WI38 (cell line): ENCODE measurements around the gene TTLL11.

Experiments
- H3K4me3 ChIP-seq: 2 replicates; pipeline ENCODE4 v1.5.1; 2011; ENCODE audit warnings: low read depth, mild to moderate bottlenecking, control low read depth, low read length
- TF ChIP-seq, protein P1 (sequence below): IDR thresholded peaks from 2 replicates; pipeline ENCODE4 v1.5.1; 2012; ENCODE audit warnings: low read depth, mild to moderate bottlenecking, control low read depth, low read length

Gene TTLL11

DNA sequence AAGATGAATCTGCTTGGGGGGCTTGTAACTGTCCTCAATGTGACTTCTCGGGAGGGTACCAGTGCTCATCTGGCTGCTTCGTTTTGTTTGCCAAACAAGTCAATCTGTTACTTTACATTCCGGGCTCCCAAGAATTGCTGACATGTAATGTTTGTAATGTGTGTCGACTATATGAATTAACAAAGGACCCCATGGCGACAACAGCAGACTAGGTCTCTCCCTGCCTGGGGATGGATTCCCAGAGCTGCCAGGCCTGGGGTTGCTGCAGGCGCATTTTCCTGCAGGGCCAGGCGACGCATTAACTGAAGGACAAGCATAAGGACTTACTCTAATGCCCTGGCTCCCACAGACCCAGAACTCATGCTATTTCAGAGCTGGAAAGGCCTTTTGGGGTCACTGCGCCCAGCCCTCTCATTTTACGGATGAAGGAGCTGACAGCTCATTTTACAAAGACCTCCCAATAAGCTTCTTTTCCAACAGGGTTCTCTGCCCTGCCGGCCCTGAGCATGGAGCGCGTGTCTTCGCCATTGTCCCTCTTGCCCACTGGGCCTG is 214.8 kb downstream of the TTLL11 start:
- TF ChIP-seq, protein P1, sequence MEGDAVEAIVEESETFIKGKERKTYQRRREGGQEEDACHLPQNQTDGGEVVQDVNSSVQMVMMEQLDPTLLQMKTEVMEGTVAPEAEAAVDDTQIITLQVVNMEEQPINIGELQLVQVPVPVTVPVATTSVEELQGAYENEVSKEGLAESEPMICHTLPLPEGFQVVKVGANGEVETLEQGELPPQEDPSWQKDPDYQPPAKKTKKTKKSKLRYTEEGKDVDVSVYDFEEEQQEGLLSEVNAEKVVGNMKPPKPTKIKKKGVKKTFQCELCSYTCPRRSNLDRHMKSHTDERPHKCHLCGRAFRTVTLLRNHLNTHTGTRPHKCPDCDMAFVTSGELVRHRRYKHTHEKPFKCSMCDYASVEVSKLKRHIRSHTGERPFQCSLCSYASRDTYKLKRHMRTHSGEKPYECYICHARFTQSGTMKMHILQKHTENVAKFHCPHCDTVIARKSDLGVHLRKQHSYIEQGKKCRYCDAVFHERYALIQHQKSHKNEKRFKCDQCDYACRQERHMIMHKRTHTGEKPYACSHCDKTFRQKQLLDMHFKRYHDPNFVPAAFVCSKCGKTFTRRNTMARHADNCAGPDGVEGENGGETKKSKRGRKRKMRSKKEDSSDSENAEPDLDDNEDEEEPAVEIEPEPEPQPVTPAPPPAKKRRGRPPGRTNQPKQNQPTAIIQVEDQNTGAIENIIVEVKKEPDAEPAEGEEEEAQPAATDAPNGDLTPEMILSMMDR = no peak

DNA sequence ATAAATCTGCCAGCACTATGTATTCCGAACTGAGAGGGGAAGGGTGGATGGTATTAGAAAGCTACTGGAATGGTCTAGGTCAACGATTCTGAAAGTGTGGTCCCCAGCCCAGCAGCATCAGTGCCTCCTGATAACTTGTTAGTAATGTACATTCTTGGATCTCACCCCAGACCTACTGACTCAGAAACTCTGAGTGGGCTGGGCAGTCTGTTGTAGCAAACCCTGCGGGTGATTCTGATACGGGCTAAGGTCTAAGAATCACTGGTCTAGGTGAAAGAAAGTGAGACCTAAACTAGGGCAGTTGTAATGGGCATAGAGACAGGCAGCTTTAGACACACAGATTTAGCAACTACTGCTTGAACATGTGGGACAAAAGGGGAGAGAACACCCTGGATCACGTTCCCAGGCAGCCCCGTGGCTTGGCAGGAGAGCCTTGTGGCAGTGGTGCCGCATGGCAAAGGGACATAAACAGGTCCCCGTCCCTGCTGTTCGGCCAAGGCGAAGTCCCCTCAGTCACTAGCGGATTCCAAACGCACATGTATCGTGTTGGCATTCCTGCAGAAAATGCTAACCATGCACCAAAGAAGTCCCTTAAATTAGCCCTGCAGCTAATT is 216.3 kb downstream of the TTLL11 start:
- TF ChIP-seq, protein P1 = no peak

More for the DNA sequence above, 214.8 kb downstream of the TTLL11 start:
- H3K4me3 ChIP-seq = no peak overlapping the region

DNA sequence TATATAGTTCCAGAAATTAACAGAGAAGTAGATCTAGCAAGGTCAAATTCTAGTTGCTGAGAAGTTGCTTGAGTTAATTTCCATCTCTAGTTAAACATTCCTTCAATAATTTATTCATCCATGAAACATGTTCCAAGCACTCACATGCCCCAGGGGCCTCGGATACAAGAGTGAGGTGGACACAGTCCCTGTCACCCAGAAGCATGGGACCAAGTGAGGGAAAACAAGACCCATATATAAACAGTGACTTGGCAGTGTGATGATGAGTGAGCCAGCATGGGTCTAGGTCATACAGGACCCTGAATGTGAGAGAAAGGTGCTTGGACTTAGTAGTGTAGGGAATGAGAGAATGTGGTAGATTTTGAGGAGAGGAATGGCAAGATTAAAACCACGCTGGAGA is 216.9 kb downstream of the TTLL11 start:
- H3K4me3 ChIP-seq = no peak overlapping the region
- TF ChIP-seq, protein P1 = no peak

More for the DNA sequence above, 216.3 kb downstream of the TTLL11 start:
- H3K4me3 ChIP-seq = no peak overlapping the region

DNA sequence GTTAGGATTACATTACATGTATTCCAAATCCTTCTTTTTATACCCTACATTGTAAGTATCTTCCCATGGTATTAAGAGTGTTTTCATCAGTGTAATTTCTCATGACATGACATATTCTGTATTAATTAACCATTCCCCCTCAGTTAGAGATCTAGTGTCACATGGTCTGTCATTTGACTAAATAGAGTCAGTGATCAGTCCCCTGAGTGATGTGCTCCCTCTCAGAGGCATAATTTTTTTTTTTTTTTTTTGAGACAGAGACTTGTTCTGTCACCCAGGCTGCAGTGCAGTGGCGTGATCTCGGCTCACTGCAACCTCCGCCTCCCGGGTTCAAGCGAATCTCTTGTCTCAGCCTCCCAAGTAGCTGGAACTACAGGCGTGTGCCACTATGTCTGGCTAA is 218.6 kb downstream of the TTLL11 start:
- no peak overlapping the region for H3K4me3 ChIP-seq
- TF ChIP-seq, protein P1 = no peak

DNA sequence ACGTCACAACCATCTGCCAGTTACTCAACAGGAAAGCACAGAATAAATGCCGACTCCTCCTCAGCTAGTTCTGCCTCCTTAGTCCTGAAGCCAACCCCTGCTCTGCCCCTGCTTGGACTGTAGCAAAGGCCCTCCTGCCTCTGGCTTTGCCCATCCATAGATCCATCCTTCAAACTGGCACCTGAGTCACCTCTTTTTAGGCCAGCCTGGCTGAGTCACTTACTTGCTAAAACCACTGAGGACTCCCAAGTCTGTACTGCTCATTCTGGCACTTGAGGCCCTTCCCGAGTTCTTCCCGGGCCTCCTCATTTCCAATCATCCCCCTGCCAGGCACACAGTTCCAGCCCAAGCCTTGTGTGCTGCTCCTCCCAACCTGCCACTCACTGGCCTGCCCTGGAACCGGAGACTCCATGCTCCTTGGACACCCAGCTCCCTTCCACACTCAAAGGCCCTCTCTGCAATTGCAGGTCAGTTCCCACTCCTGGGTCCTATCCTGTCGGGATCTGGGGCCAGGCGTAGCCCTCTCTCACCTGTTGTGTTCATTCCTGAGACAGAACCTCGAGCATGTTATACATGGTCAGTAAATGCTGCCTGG is 221.6 kb downstream of the TTLL11 start:
- TF ChIP-seq, protein P1 = no peak
- no peak overlapping the region for H3K4me3 ChIP-seq

DNA sequence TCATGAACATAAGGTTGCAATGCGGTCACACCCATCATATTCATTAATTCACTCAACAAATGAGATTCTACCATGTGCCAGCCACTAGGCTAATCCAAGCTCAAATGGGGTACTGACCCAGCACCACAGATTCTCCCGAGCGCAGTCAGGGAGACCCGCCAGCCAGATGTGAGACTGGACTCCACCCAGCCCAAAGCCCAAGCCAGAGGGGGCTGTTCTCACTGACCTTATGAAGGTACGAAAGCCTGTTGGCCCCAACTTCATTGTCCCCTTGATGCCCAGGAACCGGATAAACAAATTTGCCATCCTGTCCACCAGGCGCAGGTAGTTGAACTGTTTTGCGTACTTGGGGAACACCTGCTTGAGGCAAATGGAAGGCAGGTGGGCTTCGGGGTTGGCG is 222.8 kb downstream of the TTLL11 start:
- H3K4me3 ChIP-seq = no peak overlapping the region
- TF ChIP-seq, protein P1 = no peak

DNA sequence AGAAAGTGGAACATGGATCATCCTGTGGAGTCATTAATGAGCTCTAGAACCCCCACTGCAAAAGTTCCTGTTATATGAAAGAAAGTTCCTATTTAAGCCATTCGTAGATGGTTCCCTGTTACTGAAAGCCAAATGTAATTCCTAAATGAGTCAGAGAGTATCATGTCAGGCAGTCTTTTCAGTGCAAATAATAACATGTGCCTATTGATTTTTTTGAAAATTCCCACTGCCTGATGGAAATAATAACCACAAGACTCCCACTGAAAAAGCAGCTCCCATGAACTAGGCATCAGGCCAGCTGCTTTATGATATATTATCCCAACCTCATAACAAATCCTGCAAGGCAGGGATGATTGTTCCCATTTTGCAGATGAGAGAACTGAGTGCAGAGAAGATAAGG is 224.5 kb downstream of the TTLL11 start:
- TF ChIP-seq, protein P1 = no peak
- H3K4me3 ChIP-seq = no peak overlapping the region
